GM21528 (cell line): ENCODE data around the gene FGF12.

ENCODE experiments used
- ATAC-seq: cut with Tn5 transposase; IDR thresholded peaks from one replicate; pipeline ENCODE4 v1.9.1; 2021; ENCODE audit warnings: mild to moderate bottlenecking, moderate library complexity; ENCODE audit not compliant: unreplicated experiment, low FRiP score

Gene FGF12

GRCh38 chr3:192514754-192515663 lies 212.3 kb downstream of the FGF12 start:
- ATAC-seq: no peak

DNA sequence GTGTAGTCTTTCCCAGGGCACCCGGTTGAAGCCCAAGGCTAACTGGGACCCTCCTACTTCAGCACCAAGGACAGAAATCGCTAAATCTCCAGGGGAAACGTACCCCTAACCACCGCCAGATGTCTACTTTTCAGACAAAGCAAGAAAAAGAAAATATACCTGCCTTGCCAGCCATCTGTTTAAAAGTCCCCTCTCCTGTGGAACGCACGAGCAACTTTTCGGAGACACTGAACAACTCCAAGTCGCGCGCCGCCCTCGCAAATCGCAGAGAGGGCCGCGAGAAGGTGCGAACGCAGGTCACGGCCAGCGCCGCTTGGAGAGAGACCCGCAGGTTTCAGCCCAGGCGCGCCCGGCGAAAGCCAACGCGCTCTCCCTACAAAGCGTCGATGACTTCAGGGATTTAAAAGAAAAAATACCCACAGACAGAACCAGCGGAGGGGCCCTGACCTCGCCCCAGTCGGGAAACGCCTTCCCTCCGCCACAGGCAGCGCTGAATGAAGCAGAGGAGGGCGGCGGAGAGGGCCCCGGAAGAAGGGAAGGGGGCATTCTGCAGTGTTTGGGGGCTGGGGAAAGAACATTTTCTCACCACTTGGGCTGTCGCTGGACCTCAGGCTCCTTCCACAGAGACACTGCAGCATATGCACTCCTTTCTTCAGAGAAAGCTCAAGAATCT lies 213.1 kb downstream of the FGF12 start:
- no peak for ATAC-seq

GRCh38 chr3:192505731-192506130 lies 221.6 kb downstream of the FGF12 start:
- ATAC-seq: no peak

GRCh38 chr3:192501401-192501800 lies 225.9 kb downstream of the FGF12 start:
- no peak for ATAC-seq

DNA sequence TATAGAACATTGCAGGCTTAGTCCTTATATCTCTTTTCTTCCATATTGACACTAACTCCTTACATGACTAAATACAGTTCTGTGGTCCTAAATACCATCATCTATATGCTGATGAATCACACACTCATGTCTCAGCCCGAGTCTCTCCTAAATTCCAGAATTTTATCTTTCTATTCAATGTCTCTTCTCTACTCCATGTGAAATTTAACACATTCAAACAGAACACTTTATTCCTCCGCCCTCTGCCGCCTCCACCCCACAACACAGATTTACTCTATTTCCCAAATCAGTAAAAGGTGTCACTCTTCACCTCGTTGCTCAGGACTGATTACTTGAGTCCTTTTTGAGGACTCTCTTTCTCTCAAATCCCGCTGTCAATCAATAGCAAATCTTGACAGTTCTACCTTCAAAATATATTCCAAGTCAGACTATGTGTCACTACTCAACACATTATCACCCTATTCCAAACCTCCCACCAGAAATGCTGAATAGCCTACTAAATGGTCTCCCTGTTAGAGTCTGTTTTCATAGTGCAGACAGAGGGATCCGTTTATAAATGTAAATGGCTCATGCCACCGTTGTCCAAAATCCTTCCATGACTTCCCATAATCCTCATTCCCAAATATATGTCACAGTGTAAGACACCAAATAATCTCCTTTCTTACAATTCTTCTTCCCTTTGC lies 230.3 kb downstream of the FGF12 start:
- ATAC-seq: no peak

DNA sequence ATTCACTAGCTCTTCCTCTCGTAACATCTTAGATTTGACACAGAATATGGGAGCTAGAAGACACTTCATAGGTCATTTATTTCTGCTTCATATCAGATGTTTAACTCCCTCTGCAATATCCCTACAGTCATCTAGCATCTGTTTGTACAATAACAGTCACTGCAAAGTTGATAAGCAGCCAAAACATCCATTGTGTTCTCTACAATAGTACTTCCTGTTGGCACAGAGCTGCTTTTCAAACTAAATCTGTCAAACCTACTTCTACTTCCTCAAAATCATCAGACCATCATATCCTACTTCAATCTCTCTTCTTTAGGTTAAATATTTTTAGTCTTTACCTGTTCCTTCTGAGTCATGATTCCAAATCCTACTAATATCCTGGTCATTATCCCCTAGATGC lies 233.2 kb downstream of the FGF12 start:
- peak; percentile 85 for ATAC-seq

- no peak for ATAC-seq
These were observed 236.6 kb downstream of the FGF12 start for GRCh38 chr3:192490720-192491119.

GRCh38 chr3:192489579-192489978 lies 237.8 kb downstream of the FGF12 start:
- no peak for ATAC-seq

DNA sequence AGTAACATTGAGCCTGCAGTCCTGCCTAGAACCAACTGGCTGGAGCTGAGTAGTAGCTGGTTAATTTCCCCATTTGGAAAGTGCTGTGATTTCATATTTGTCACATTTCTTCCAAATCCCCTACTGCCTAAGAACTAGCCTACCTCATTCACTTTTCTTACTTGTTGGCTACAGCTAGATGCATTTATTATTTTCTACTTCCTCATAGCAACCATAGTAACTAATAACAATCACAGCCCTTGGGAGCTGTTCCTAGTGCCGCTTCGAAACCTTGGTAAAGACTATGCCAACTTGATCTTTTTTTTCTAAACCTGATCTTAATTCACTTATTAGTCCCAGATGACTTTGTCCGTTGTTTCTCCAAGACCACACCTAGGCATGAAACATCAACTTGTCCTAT lies 240.3 kb downstream of the FGF12 start:
- ATAC-seq: no peak

DNA sequence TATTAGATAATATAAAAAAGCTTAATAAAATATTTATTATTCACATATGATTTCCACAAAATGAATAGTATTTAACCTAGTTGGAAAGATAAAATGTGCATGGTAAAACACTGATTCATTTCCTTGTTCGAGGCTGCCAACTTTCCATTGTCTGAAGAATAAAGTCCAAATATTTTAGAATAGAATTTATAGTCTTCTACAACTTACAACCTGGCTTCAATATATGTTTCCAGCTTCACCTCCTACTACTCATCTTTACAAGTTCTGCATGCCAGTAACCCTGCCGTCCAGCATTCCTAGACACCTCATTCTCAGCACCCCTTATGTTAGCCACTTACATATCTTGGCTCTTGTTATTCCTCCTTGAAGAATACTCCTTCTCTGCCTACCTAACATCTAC lies 244.5 kb downstream of the FGF12 start:
- ATAC-seq: no peak

DNA sequence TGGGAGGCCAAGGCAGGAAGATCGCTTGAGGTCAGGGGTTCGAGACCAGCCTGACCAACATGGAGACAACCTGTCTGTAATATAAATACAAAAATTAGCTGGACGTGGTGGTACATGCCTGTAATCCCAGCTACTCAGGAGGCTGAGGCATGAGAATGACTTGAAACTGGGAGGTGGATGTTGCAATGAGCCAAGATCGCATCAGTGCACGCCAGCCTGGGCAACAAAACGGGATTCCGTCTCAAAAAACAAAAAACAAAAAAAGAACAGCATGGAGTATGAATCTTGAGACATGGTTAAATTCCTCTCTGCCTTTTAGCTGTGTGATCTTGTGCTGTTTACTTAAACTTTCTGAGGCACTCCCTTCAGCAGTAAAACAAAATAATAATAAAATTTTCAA lies 244.9 kb downstream of the FGF12 start:
- no peak for ATAC-seq

- no peak for ATAC-seq
These were observed 245.7 kb downstream of the FGF12 start for GRCh38 chr3:192481638-192482037.

- ATAC-seq: peak; percentile 93
These were observed 259.9 kb downstream of the FGF12 start for GRCh38 chr3:192467230-192468140.

GRCh38 chr3:192449036-192449435 lies 278.3 kb downstream of the FGF12 start:
- ATAC-seq: no peak

DNA sequence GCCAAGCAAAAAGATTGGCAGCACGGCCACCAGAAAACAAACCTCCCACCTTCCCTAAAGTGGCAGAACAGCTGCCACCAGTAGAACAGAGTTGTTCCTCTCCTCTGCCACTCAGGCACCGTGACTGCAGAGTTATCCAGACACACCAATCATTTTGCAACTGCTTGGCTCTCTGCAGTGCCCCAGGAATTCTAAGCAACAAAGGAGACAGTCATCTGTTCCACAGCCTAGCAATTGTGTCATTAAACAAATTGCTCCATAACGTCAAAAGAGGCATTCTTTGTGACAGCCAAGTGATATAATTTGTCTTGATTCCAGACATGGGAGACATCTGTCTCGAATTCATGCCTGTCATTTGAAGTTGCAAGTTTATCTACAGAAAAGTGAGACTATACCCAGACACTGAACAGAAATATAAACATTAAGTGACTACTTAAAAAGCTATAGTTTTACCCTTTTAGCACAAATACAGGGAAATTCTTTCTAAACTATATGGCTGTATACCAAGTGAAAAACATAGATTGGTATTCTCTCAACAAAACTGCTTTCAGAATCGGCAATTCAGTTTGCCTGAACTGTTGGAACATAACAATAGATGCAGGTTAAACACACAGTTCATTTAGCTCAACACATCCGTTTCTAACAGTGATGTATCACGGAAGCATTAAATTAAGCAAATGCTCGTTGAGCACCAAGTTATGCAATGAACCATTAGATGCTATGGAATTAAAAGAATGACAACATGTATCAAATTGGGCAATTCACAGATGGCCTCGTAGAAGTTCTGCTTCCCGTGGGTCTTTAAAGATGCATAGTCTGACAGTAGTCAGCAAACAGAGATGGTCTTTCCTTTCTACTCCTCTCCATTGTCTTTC lies 281.3 kb downstream of the FGF12 start:
- ATAC-seq: no peak

DNA sequence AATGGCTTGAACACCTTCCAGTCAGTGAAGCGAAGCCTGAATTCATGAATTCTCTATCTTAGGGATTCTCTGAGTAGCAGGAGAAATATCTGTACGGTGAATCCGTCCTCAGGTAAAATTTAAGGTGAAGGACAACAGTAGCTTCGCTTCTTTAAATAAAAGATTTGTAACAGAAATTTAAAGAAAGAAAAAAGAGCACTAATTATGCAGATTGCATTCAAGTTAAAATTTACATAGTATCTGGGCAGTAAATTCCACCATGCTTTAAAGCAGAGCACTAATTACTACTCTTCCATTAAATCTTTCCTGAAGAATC lies 282.6 kb downstream of the FGF12 start:
- ATAC-seq: no peak

DNA sequence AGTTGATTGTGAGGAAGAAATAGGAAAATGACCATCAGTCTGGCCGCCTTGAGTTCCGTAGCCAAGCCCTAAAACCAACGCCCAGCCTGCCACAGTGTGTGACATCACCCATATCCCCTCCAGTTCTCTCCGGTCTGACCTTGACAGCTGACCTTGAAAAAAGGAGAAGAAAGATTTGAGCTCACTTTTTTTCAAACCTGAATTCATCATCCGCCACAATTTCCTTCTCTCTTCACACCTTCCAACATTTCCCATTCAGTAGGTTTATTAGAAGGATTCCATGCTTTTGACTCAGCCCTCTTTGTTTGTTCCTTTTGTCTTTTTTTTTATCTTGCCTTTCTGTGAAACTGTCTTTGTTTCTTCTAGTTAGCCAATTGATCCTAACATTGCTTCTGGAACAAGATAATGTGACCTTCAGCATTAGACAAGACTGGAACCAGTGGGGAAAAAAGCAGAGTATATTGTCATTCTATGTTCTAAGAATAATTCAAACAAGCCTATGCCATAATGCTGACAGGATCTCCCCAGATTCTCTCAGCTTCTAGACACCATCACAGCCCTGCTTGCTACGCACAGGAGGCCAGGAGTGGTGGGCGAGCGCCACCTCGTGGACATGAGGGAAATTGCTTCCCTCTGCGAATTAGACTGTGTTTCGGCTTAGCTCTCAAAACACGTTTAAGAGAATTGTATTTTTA lies 283.1 kb downstream of the FGF12 start:
- ATAC-seq: peak; percentile 95

DNA sequence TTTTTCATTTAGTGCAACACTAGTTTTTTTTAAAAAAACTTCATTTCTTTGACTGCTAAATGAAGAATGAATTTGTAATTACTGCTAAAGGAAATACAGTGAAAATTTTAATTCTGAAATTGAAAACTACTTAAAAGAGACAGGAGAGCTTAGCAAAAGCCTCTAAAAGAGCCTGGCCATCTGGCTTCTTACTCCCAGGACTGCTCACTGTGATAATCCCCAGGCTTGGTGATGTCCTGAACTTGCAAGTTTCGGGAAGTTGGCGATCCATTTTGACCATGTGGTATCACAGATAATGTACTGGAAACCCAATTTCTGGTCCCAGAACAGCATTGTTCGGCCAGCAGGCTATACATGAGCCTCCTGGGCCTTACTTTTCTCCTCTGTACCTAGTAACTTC lies 292.1 kb downstream of the FGF12 start:
- no peak for ATAC-seq

DNA sequence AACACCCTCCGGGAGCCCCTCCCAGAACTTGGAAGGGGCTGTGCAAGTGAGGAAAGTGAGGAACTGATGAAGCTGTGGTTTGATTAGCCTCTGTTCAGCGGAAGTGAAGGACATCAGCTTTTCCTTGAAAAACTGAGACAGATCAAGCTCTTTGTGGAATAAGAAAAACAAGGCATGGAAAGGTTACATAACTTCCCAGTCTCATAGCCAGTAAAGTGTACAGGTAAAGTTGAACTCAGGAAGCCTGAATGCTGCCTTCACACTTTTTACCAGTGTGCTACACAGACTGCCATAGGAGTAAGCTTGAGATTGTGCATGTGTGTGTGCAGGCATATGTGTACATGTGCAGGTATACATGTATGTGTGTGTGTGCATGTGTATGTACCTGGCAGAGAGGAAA lies 293.2 kb downstream of the FGF12 start:
- no peak for ATAC-seq
